Mammary epithelial cell (primary cell): ENCODE data around the gene ARHGAP25.

Experiments
- CTCF ChIP-seq, 2 donors: IDR thresholded peaks in 1 of 2; conservative IDR thresholded peaks in 1 of 2; 2 replicates each; pipeline ENCODE4 v1.5.1; 2011 to 2012; ENCODE audit warnings: inconsistent platforms in 2 of 2, low read length in 2 of 2, mild to moderate bottlenecking in 2 of 2, control low read depth in 1 of 2, low read depth in 1 of 2; ENCODE audit not compliant: insufficient read depth in 1 of 2; ENCODE audit errors: extremely low read depth in 1 of 2
- EZH2 ChIP-seq: IDR thresholded peaks from 2 replicates; pipeline ENCODE4 v1.6.1; 2012; ENCODE audit warnings: low read length, inconsistent platforms, borderline replicate concordance

GRCh38 chr2:68831686-68832232 is 97.1 kb downstream of the ARHGAP25 start:
- no peak for TF ChIP-seq CTCF (conservative IDR thresholded peaks at IDR 0.05 in 1 of 2, IDR thresholded peaks at IDR 0.05 in 1 of 2; ENCODE audit: extremely low read depth in 1 of 2, insufficient read depth in 1 of 2, low read depth in 1 of 2, low read length in 2 of 2)
- no peak for TF ChIP-seq EZH2
